Activated CD4-positive, alpha-beta T cell treated with anti-CD3 and anti-CD28 coated beads, Interleukin-2, amount 10 ng/mL, durations not matched to agents 24 days and 14 days (primary cell): ENCODE data around the gene UPK1B. TPM values are rescaled to one million over a fixed set of nuclear protein-coding genes. Genes with fewer than 3 reads are reported as not detected.
A peak's percentile ranks its signal among the peaks of the same experiment; 100 is the strongest.
"Not testable (repeated sequence)": the region's sequence is repeated elsewhere in the genome, so short reads cannot be mapped to it uniquely, and the experiment has no call there.

Experiments used
- DNase-seq: peaks from one replicate; pipeline ENCODE4 v3.0.0; 2022
- H3K27ac Mint-ChIP-seq: one replicate; pipeline ENCODE4 v1.8.0; 2022; ENCODE audit warnings: mild to moderate bottlenecking, mixed read lengths
- H3K27me3 Mint-ChIP-seq: one replicate; pipeline ENCODE4 v1.8.0; 2022; ENCODE audit warnings: mixed read lengths
- H3K36me3 Mint-ChIP-seq: one replicate; pipeline ENCODE4 v1.8.0; 2022; ENCODE audit warnings: low read depth, mild to moderate bottlenecking, mixed read lengths
- H3K4me1 Mint-ChIP-seq: one replicate; pipeline ENCODE4 v1.8.0; 2021; ENCODE audit warnings: mixed read lengths
- H3K4me3 Mint-ChIP-seq: one replicate; pipeline ENCODE4 v1.8.0; 2022; ENCODE audit warnings: mild to moderate bottlenecking, moderate library complexity, mixed read lengths
- H3K9me3 Mint-ChIP-seq: one replicate; pipeline ENCODE4 v1.8.0; 2021; ENCODE audit warnings: mixed read lengths
- intact Hi-C: fragments of 100-400 bp; cut with micrococcal nuclease; formaldehyde crosslinking; loops from one replicate; pipeline ENCODE4 v1.15.1; 2023
- total RNA-seq: library from RNA; stranded (reverse); gene quantifications from 2 replicates; pipeline ENCODE4 v1.2.3, GENCODE V29; 2022

Gene UPK1B
- total RNA-seq, 1 donor from 2014 or later: not detected

DNA sequence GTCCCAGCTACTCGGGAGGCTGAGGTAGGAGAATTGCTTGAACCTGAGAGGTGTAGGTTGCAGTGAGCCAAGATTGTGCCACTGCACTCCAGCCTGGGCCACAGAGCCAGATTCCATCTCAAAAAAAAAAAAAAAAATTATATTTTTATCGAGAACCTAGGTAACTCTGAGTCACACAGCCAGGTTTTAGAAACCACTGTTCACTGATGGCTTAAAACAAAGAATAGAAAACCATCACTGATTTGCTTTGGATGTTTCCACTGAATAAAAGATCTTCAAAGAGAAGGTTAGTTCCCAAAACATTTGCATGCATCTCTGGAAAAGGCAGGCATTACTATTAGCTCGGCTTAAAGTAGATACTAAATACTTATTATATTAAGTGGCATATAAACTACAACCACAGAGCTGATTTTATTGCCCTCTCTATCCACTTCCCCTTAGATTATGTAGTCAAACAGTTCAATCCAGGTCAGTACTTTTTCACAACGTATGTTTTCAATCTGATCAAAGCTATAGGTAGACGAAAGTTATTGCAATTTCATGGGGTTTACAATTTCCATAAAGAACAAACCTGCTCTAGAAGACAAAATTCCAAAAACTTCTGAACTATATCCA lies 65.9 kb downstream of the UPK1B start:
- Mint-ChIP-seq H3K9me3 (no peaks in the 10 kb centered on the region), H3K4me3 (peak overlapping the region; percentile 88), H3K36me3 (peaks cover 25% of the 10 kb centered on the region), H3K27ac (peak overlapping the region; percentile 82), H3K27me3 (no peaks in the 10 kb centered on the region), H3K4me1 (peaks cover 45% of the 10 kb centered on the region)
- intact Hi-C loops: loop anchor here (5.0 kb wide), 2 partner anchors 398 to 438 kb away; partner anchors contain the start of gene COX17
- no peak for DNase-seq

DNA sequence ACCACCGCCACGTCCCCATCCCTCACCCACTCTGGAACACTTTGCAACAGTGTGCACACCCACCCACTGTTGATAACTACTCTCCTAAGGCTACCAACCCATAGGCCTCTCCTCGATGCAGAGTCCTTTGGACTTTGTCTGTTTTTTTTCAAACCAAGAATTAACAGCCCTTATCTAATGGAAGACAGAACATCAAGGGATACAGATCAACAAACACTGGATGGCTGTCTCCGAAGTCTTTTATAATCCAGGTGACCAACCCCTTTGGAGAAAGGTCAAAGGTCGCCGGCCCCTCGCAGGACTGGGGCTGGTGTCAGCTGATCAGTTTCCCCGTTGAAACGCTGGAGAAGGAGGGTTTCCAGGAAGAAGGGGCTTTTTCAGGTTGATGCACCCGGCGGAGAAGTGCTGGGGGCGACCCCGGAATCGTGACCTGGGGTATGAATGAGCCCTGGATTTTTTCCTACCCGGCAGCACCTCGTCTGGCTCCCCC lies 66.7 kb downstream of the UPK1B start:
- Mint-ChIP-seq H3K27me3 (no peaks in the 10 kb centered on the region), H3K4me3 (peak overlapping the region; percentile 88), H3K9me3 (no peaks in the 10 kb centered on the region), H3K4me1 (peaks cover 40% of the 10 kb centered on the region), H3K27ac (peak overlapping the region; percentile 82), H3K36me3 (peaks cover 18% of the 10 kb centered on the region)
- intact Hi-C loops: loop anchor here (1.0 to 2.0 kb wide), 3 partner anchors 21 to 223 kb away; partner anchors contain the start of genes IGSF11 and TMEM39A
- DNase-seq: no peak

GRCh38 chr3:119240591-119241434 lies 67.4 kb downstream of the UPK1B start, which contains the start of gene B4GALT4:
B4GALT4 (minus strand) TSS chr3:119240878; CDS start chr3:119230099, 10,779 bp downstream.
- no peaks in the 10 kb centered on the region for H3K9me3 Mint-ChIP-seq
- peaks cover 11% of the 10 kb centered on the region for H3K36me3 Mint-ChIP-seq
- H3K27me3 Mint-ChIP-seq: no peaks in the 10 kb centered on the region
- H3K27ac Mint-ChIP-seq: peak within 1 kb of the TSS; percentile 82
- intact Hi-C loops: loop anchor here (1.0 to 2.0 kb wide), 7 partner anchors 22 to 359 kb away; partner anchors contain the start of genes ARHGAP31, IGSF11 and TMEM39A
- DNase-seq: peak; percentile 94
- peak within 1 kb of the TSS; percentile 88 for H3K4me3 Mint-ChIP-seq
- H3K4me1 Mint-ChIP-seq: peaks cover 34% of the 10 kb centered on the region

DNA sequence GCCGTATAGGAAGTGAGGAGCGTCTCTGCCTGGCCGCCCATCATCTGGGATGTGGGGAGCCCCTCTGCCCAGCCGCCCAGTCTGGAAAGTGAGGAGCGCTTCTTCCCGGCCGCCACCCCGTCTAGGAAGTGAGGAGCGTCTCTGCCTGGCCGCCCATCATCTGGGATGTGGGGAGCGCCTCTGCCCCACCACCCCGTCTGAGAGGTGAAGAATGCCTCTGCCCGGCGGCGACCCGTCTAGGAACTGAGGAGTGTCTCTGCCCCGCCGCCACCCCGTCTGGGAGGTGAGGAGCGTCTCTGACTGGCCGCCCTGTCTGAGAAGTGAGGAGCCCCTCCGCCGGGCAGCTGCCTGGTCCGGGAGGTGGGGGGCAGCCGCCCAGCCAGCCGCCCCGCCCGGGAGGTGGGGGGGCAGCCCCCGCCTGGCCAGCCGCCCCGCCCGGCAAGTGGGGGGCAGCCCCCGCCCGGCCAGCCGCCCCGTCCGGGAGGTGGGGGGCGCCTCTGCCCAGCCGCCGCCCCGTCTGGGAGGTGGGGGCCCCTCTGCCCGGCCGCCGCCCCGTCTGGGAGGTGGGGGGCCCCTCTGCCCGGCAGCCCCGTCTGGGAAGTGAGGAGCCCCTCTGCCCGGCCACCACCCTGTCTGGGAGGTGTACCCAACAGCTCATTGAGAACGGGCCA lies 69.1 kb downstream of the UPK1B start:
- H3K9me3 Mint-ChIP-seq, H3K4me3 Mint-ChIP-seq, H3K27ac Mint-ChIP-seq, intact Hi-C loops, H3K36me3 Mint-ChIP-seq, H3K27me3 Mint-ChIP-seq: not testable (repeated sequence)
- peaks cover 20% of the 10 kb centered on the region for H3K4me1 Mint-ChIP-seq
- peak; percentile 49 for DNase-seq

DNA sequence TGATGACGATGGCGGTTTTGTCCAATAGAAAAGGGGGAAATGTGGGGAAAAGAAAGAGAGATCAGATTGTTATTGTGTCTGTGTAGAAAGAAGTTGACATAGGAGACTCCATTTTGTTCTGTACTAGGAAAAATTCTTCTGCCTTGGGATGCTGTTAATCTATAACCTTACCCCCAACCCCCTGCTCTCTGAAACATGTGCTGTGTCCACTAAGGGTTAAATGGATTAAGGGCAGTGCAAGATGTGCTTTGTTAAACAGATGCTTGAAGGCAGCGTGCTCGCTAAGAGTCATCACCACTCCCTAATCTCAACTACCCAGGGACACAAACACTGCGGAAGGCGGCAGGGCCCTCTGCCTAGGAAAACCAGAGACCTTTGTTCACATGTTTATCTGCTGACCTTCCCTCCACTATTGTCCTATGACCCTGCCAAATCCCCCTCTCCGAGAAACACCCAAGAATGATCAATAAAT lies 69.7 kb downstream of the UPK1B start:
- intact Hi-C loops, H3K4me3 Mint-ChIP-seq, H3K27ac Mint-ChIP-seq, H3K9me3 Mint-ChIP-seq, H3K36me3 Mint-ChIP-seq, H3K27me3 Mint-ChIP-seq, DNase-seq: not testable (repeated sequence)
- peaks cover 19% of the 10 kb centered on the region for H3K4me1 Mint-ChIP-seq

DNA sequence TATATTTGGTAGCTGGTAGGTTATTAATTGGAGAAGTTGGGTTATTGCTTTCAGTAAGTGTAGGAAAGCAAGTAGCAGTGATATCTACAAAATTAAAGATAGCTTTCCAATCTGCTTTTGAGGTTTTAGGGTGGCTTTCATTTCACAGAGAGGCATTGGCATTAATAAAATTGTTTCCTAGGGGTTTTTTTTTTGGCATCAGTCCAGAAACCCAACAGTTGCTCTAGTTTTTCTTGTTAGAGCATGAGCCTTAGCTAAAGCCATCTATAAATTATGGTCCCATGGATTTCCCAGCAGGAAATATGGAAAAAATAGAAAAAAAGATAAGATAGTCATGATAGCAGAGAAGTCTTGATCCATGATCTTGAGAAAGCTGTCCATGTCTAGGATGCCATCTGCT lies 70.3 kb downstream of the UPK1B start:
- Mint-ChIP-seq H3K36me3 (no peaks in the 10 kb centered on the region), H3K27ac (no peak overlapping the region), H3K4me1 (peaks cover 19% of the 10 kb centered on the region), H3K9me3 (no peaks in the 10 kb centered on the region), H3K4me3 (no peak overlapping the region), H3K27me3 (no peaks in the 10 kb centered on the region)
- intact Hi-C loops: no loop called here
- DNase-seq: no peak

DNA sequence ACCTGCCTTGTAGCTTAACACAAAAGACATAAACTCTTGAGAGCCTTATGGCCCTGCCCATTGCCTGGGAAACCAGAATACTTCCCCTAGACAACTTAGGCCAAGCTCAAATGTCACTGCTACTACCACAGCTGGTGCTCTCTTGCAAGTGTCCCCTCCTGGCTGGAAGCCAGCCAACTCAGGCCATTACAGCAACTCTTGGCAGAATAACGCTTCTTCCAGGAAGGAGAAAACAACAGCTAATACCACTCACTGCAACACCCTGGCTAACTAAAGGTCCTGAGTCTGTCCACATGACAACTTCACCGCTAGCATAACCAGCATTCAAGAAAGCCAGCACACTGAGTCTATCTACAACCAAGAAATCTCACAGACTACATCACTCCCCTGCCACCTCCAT lies 72.4 kb downstream of the UPK1B start:
- Mint-ChIP-seq H3K36me3 (no peaks in the 10 kb centered on the region), H3K27ac (no peak overlapping the region), H3K27me3 (peaks cover 8% of the 10 kb centered on the region), H3K4me3 (no peak overlapping the region), H3K4me1 (peaks cover 8% of the 10 kb centered on the region), H3K9me3 (peaks cover 9% of the 10 kb centered on the region)
- intact Hi-C loops: no loop called here
- DNase-seq: no peak

Other genes starting within 250 kb of the UPK1B start
- gene IGSF11, start 138.8 kb upstream of the UPK1B start, total RNA-seq: 0.47 TPM in 1 of 2 replicates, not detected in the other
- gene TEX55, start 27.4 kb upstream of the UPK1B start, total RNA-seq: not detected in 2 replicates
- gene B4GALT4, start 67.3 kb downstream of the UPK1B start, total RNA-seq: 14.8 and 15.5 TPM in 2 replicates
- gene ARHGAP31, start 120.8 kb downstream of the UPK1B start, total RNA-seq: 9.5 and 11.0 TPM in 2 replicates